CD4-positive, alpha-beta T cell treated with Interleukin-4 for 4 hours (primary cell): Measurements from ENCODE around the gene SMIM44.
"Not testable (repeated sequence)": the region's sequence is repeated elsewhere in the genome, so short reads cannot be mapped to it uniquely, and the experiment has no call there.

Experiments
- DNase-seq: peaks from one replicate; pipeline ENCODE4 v3.0.0-alpha.2; 2020

The SMIM44 gene

GRCh38 chr19:3456925-3457527, 26.2 kb downstream of the SMIM44 start:
- no peak for DNase-seq

DNA sequence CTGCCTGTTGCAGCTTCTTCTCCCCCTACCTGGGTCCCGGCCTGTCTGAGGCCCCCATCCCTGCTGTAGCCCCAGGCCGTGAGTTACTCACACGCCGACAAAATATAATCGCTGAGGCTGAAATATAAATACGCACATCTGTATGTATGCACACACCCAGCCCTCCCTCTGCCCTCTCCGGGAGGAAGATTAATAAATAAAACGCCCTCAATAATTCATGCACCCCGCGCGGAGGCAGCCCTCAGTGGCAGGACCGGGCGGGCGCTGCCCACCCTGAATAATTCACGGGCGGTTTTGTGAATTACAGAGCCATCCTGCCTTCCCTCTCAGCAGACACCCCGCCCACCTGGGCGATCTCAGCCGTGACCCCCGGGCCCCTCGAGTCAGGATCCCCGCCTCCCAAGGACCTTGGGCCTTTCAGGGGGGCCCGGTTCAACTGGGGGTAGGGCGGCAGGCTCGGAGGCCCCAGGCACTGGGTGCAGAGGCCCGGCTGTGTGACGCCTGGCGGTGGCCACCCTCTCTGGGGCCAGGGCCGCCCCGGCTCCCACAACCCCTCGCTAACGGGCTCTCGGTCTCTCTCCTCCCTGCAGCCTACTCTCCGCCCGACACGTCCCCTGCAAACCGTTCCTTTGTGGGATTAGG, 27.2 kb downstream of the SMIM44 start:
- no peak for DNase-seq

- no peak for DNase-seq
These were observed 27.8 kb downstream of the SMIM44 start for GRCh38 chr19:3455393-3455955.

DNA sequence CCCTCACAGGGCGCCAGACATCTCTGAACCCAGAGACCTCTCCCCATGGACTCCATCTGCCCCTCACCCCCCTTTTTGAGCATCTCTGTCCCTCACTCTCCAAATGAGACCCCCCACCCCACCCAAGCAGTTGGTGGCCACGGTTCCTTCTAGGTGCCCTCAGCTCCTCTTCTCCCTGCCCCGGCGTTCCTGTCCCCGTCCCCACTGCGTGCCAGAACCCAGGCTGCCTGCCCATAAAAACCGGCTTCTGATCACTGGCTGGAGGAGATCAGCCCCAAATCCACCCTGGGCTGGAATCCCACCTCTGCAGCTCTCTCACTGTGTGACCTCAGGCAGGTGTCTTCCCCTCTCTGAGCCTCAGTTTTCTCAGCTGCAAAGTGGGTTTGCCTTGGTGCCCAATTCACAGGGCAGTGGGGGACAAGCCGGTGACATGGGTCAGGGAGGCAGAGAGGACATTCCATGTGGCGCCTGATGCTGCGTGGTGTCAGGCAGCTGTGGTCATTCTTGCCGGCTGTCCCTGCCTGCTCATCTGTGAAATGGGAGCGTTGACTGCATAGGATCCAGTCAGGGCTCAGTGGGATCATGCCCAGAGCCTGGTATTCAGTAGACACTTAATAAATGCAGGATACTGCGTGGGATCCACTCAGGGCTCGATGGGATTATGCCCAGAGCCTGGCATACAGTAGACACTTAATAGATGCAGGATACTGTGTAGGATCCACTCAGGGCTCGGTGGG, 28.4 kb downstream of the SMIM44 start:
- DNase-seq: no peak

- DNase-seq: no peak
These were observed 29.4 kb downstream of the SMIM44 start for GRCh38 chr19:3453840-3454239.

GRCh38 chr19:3452942-3453214, 30.4 kb downstream of the SMIM44 start:
- not testable (repeated sequence) for DNase-seq

- no peak for DNase-seq
These were observed 30.9 kb downstream of the SMIM44 start for GRCh38 chr19:3452171-3452941.

- DNase-seq: no peak
These were observed 31.8 kb downstream of the SMIM44 start for GRCh38 chr19:3451451-3451866.

DNA sequence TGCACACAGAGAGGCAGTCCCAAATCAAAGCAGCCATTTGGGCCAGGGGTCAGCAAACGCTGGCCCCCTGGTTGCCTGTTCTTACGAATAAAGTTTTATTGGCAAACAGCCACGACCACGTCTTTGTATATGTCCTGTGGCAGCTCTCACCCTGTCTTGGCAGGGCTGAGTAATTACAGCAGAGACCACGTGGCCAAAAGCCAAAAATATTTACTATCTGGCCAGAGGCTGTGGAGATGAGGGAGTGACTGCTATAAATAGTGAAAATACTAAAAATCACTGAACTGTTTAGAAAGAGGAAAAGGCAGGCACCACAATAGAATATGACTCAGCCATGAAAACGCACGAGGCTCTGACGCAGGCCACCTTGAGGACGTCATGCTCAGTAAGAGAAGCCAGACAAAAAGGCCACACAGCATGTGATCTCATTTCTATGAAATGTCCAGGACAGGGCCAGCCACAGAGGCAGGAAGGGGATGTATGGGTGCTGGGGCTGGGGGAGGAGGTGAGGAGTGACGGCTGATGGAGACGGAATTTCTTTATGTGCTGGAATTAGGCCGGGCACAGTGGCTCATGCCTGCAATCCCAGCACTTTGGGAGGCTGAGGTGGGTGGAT, 32.3 kb downstream of the SMIM44 start:
- DNase-seq: no peak

DNA sequence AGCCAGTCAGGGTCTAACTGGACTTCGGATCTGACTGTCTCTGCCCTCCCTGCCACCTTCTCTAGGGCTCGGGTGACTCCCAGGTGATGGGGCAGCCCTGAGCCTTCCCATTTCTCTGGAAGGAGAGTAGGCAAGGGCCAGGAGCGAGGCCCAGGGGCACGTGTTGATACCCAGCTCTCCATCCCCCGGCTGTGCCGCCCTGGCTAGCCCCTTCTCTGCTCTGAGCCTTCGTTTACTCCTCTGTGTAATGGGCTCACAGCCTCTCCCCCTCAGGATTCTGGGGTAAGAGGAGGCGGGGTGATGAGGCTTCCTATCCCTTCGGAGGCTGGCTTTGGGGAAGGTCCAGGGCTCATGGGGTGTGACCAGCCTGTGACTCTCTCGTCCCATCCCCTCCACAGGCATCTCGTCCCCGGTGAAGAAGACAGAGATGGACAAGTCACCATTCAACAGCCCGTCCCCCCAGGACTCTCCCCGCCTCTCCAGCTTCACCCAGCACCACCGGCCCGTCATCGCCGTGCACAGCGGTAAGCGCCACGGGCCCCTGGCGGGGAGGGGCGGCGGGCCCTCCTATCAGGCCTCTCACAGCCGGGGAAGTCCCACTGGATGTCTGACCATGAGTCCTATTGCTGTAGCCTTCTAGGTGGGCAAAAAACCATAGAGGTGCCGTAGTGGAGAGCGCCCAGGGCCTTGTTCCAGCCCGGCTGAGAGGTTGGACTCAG, 34.5 kb downstream of the SMIM44 start:
- no peak for DNase-seq

- DNase-seq: not testable (repeated sequence)
These were observed 36.6 kb downstream of the SMIM44 start for GRCh38 chr19:3446657-3447056.

DNA sequence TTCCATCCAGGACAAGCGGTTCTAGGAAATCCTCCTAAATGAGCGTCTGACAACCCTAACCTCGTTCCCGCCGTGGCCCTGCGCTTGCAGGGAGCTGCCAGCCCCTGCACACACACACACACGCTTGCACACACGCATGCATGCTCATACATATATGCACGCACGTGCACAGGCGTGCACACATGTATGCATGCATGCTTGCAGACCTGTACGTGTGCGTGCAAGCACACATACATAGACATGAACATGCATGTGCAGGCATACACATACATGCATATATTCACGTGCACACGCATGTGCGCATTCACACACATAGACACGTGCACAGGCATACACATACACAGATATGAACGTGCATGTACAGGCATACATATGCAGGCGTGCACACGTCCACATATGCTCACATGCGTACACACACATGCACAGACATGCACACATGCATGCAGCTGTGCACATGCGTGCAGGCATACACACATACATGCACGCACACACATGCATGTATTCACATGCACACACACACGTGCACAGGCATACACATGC, 38.5 kb downstream of the SMIM44 start:
- no peak for DNase-seq

DNA sequence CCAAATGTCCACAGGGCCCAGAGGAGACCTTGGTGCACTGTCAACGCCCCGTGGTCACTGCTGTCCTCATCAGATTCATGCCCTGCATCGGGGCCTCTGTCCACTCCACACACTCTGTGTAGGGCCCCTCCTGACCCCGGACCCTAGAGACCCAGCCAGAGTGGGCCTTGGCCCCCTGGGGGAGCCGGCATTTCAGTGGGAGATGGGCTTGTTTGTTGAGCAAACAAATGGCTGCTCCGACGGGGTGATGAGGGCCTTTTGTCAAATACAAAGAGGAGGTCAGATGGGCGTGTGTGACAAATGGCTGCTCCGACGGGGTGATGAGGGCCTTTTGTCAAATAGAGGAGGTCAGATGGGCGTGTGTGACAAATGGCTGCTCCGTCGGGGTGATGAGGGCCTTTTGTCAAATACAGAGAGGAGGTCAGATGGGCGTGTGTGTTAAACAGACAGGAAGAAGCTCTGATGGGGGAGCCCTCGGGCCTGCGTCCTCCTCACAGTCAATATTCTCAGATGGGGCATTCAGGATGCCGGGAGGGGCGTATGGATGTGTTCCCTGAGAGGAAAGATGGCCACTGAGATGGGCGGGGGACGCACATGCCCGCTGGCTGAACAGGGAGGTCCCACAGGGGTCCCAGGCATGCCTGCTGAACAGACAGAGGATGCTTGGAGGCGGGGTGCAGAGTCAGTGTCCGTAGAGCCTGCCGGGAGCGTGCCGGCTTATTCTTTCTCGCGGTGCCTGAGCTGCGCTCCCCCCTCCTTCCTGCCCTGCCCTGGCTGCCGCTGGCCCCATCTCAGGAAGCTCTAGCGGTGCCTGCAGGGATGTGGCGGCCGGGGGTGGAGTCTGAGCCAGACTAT, 39.2 kb downstream of the SMIM44 start:
- no peak for DNase-seq

DNA sequence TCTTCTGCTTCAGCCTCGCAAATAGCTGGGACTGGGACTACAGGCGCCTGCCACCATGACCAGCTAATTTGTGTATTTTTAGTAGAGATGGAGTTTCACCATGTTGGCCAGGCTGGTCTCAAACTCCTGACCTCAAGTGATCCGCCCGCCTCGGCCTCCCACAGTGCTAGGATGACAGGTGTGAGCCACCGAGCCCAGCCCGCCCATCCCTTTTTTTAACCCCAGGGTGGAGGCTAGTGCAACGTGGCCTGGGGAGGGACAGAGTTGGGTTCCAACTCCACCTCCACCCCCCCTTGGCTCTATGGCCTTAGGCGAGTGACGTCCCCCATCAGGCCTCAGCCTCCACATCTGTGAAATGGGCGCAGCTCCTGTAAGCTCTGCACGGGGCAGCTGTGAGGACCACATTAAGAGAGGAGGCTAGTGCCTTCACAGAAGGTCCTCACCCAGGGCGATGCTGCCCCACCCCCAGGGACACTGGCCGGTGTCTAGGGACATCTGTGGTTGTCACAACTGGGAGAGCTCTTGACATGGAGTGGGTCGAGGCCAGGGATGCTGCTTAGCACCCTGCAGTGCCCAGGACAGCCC, 40.7 kb downstream of the SMIM44 start:
- DNase-seq: no peak

DNA sequence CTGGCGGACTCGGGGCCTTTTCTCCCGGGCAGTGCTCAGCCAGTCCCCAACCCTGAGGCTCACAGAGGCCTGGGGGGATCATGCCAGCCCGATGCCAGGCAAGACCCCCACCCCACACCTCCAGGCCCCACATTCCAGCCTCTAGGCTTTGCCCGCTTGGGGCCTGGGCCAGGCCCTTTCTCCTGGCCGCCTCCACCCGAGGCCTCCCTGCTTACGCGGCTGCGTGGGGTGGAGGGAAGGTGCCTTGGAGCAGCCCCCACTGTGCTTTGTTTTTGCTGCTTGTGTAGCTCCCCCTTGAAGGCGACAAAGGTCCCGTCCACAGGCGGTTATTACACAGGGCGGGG, 41.3 kb downstream of the SMIM44 start:
- DNase-seq: no peak

DNA sequence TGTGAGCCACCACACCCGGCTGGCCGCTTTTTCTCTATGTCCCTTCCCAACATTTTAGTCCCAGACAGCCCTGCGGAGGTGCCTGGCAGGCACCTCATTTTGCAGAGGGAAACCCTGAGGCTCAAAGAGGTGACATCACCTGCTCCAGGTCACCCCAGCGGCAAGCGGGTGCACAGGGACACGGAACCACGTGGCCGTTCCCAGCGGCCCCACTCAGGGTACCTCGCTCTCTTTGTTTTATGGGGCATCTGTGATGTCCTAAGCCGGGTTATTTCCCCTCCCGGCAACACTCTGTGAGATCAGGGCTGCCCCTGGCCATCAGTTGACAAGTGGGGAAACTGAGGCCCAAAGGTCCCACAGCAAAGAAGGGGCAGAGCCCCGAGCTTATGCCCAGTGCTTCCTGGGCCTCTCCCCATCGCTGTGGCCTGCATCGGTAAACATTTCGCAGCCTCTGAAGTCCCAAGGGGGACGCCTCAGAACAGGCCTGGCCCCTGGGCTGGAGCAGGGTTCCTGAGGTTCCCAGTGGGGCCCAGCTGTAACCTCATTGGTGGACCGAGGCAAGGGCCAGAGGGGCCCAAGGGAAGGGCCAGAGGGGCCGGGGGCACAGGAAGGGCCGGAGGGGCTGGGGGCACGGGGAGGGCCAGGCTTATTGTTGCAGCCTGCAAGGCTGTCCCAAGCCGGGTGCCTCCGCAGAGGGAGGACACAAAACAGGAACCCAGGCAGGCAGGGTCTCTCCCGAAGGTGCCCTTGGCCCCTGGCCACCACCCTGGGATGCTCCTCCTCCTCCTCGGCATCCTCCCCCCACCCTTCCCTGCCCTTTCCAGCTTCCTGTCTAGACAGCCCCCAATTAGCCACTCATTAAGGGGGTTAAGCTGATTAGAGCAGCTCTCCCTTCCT, 41.9 kb downstream of the SMIM44 start:
- DNase-seq: no peak

GRCh38 chr19:3440082-3440481, 43.2 kb downstream of the SMIM44 start:
- peak; percentile 54 for DNase-seq

DNA sequence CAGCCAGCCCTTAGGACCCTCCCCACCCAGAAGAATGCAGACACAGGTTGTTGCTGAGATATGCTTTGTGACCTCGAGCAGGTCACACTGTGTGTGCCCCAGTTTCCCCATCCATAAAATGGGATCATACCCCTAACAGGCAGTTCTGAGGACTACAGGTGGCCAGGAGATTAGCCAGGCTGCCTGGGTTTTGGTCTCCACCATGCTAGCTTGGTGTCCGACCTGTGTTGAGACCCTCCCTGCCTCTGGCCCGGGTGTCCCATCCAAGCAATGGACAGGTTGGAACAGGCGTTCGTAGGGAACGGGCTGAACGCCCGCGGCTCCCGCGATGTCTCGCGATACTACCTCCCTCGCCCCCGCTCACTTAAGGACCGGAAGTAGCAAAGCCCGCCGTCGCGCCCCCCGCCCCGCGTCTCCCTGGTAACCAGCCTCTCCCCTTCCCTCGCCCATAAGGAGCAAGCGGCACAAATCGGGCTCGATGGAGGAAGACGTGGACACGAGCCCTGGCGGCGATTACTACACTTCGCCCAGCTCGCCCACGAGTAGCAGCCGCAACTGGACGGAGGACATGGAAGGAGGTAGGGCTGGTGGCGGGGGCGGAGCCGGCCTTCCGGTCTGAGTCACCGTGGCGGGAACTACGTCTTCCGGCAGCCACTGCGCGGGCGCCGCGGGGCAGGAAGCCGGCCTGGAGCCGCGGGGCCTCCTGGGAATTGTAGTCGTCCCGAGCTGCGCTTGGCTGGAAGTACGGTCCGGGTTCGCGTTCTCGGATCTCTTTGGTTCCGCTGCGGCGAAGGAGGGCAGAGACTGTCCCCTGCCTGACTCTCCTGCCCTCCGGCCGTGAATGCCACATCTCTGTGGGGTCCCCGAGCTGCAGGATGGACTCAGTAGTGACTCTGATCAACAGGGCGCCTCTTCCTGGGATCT, 48.3 kb downstream of the SMIM44 start:
- peak; percentile 95 for DNase-seq
